DOHH2 (cell line): ENCODE measurements around the gene UBFD1.

Experiments
- H3F3A ChIP-seq: fragments of 200-600 bp; sonication (generic), shearing (Covaris generic); 2 replicates; pipeline ENCODE4 v1.6.0; 2016; ENCODE audit warnings: antibody characterized with exemption, mild to moderate bottlenecking; ENCODE audit not compliant: control insufficient read depth, insufficient read depth
- H3K27ac ChIP-seq: fragments of 200-600 bp; sonication (generic); 2 replicates; pipeline ENCODE4 v1.5.1; 2014; ENCODE audit warnings: low read depth, mild to moderate bottlenecking, low read length, moderate library complexity
- H3K27me3 ChIP-seq: fragments of 200-600 bp; sonication (generic); 2 replicates; pipeline ENCODE4 v1.6.1; 2014; ENCODE audit warnings: mild to moderate bottlenecking, low read length, mixed read lengths; ENCODE audit not compliant: control insufficient read depth
- H3K36me3 ChIP-seq: fragments of 200-600 bp; sonication (generic); 2 replicates; pipeline ENCODE4 v1.6.1; 2014; ENCODE audit warnings: mild to moderate bottlenecking, low read length, moderate library complexity, mixed read lengths; ENCODE audit not compliant: control insufficient read depth
- H3K4me1 ChIP-seq: fragments of 200-600 bp; sonication (generic); 2 replicates; pipeline ENCODE4 v1.6.1; 2014; ENCODE audit warnings: mild to moderate bottlenecking, low read length, mixed read lengths; ENCODE audit not compliant: control insufficient read depth
- H3K4me2 ChIP-seq: fragments of 200-600 bp; sonication (generic); 2 replicates; pipeline ENCODE4 v1.6.0; 2014; ENCODE audit warnings: mild to moderate bottlenecking, low read length, moderate library complexity
- H3K4me3 ChIP-seq: fragments of 200-600 bp; sonication (generic); 2 replicates; pipeline ENCODE4 v1.5.1; 2014; ENCODE audit warnings: mild to moderate bottlenecking, low read length, mixed read lengths
- H3K79me2 ChIP-seq: fragments of 200-600 bp; sonication (generic); 2 replicates; pipeline ENCODE4 v1.6.1; 2014; ENCODE audit warnings: mild to moderate bottlenecking, low read length, mixed read lengths; ENCODE audit not compliant: control insufficient read depth
- H3K9me2 ChIP-seq: fragments of 200-600 bp; sonication (generic); replicated peaks from 2 replicates; pipeline ENCODE4 v1.6.1; 2014; ENCODE audit warnings: mild to moderate bottlenecking, low read length, mixed read lengths; ENCODE audit not compliant: control insufficient read depth
- H3K9me3 ChIP-seq: fragments of 200-600 bp; sonication (generic); 2 replicates; pipeline ENCODE4 v1.6.1; 2014; ENCODE audit warnings: antibody characterized with exemption, low read length, mixed read lengths; ENCODE audit not compliant: control insufficient read depth, insufficient read depth
- H4K20me1 ChIP-seq: fragments of 200-600 bp; sonication (generic); 2 replicates; pipeline ENCODE4 v1.6.0; 2014; ENCODE audit warnings: low read depth, mild to moderate bottlenecking, antibody characterized with exemption, low read length, moderate library complexity; ENCODE audit not compliant: control insufficient read depth, insufficient read depth
- CTCF ChIP-seq: fragments of 200-600 bp; sonication (generic); IDR thresholded peaks from one replicate; pipeline ENCODE4 v1.5.1; 2014; ENCODE audit warnings: antibody characterized with exemption, mild to moderate bottlenecking, low read depth, low read length; ENCODE audit not compliant: poor library complexity, severe bottlenecking
- EZH2phosphoT487 ChIP-seq: fragments of 200-600 bp; sonication (generic); IDR thresholded peaks from 2 replicates; pipeline ENCODE4 v1.6.1; 2017; ENCODE audit warnings: borderline replicate concordance, mild to moderate bottlenecking, antibody characterized with exemption, low read length, moderate library complexity, mixed read lengths

UBFD1 gene

GRCh38 chr16:23577493-23577892, 20.0 kb downstream of the UBFD1 start:
- Histone ChIP-seq H4K20me1 (no peaks in the 10 kb centered on the region; the same call in 1 of the 2 replicates), H3K27ac (no peak overlapping the region), H3K9me3 (no peaks in the 10 kb centered on the region)

GRCh38 chr16:23578101-23578830, 20.7 kb downstream of the UBFD1 start:
- no peak for TF ChIP-seq CTCF
- no peak for TF ChIP-seq EZH2phosphoT487
- Histone ChIP-seq H3K4me1 (no peaks in the 10 kb centered on the region), H3K4me3 (no peak overlapping the region), H3K36me3 (peaks cover 36% of the 10 kb centered on the region), H3K27me3 (no peaks in the 10 kb centered on the region), H3K79me2 (no peaks in the 10 kb centered on the region), H3K27ac (no peak overlapping the region), H3K4me2 (no peak overlapping the region), H3K9me3 (no peaks in the 10 kb centered on the region), H3K9me2 (no peaks in the 10 kb centered on the region), H4K20me1 (no peaks in the 10 kb centered on the region; the same call in 1 of the 2 replicates), H3F3A (peaks cover 12% of the 10 kb centered on the region)

More at GRCh38 chr16:23577493-23577892, 20.0 kb downstream of the UBFD1 start:
- H3K4me1 ChIP-seq: no peaks in the 10 kb centered on the region
- TF ChIP-seq EZH2phosphoT487 (no peak), CTCF (no peak)
- no peaks in the 10 kb centered on the region for H3K79me2 ChIP-seq
- H3F3A ChIP-seq: peaks cover 12% of the 10 kb centered on the region
- peaks cover 36% of the 10 kb centered on the region for H3K36me3 ChIP-seq
- H3K9me2 ChIP-seq: no peaks in the 10 kb centered on the region
- H3K27me3 ChIP-seq: no peaks in the 10 kb centered on the region
- no peak overlapping the region for H3K4me2 ChIP-seq
- H3K4me3 ChIP-seq: no peak overlapping the region

GRCh38 chr16:23579371-23579770, 21.8 kb downstream of the UBFD1 start:
- H3K36me3 ChIP-seq: peaks cover 37% of the 10 kb centered on the region
- no peaks in the 10 kb centered on the region for H3K9me2 ChIP-seq
- no peaks in the 10 kb centered on the region; the same call in 1 of the 2 replicates for H4K20me1 ChIP-seq
- H3F3A ChIP-seq: peaks cover 12% of the 10 kb centered on the region
- H3K4me2 ChIP-seq: no peak overlapping the region
- H3K9me3 ChIP-seq: no peaks in the 10 kb centered on the region
- no peaks in the 10 kb centered on the region for H3K27me3 ChIP-seq
- no peaks in the 10 kb centered on the region for H3K79me2 ChIP-seq
- no peak overlapping the region for H3K4me3 ChIP-seq
- TF ChIP-seq EZH2phosphoT487: no peak
- no peak for TF ChIP-seq CTCF
- H3K27ac ChIP-seq: no peak overlapping the region
- no peaks in the 10 kb centered on the region for H3K4me1 ChIP-seq
